HTERT RPE-1 (cell line): Measurements from ENCODE around the gene BAG5.
"Not testable (repeated sequence)": the region's sequence is repeated elsewhere in the genome, so short reads cannot be mapped to it uniquely, and the experiment has no call there.

ENCODE experiments used
- in situ Hi-C: fragments of 300-500 bp; cut with MboI; formaldehyde crosslinking; loops from 4 replicates; pipeline ENCODE4 v1.14.3; 2020; ENCODE audit warnings: low sequenced_read_pairs

Gene BAG5

DNA sequence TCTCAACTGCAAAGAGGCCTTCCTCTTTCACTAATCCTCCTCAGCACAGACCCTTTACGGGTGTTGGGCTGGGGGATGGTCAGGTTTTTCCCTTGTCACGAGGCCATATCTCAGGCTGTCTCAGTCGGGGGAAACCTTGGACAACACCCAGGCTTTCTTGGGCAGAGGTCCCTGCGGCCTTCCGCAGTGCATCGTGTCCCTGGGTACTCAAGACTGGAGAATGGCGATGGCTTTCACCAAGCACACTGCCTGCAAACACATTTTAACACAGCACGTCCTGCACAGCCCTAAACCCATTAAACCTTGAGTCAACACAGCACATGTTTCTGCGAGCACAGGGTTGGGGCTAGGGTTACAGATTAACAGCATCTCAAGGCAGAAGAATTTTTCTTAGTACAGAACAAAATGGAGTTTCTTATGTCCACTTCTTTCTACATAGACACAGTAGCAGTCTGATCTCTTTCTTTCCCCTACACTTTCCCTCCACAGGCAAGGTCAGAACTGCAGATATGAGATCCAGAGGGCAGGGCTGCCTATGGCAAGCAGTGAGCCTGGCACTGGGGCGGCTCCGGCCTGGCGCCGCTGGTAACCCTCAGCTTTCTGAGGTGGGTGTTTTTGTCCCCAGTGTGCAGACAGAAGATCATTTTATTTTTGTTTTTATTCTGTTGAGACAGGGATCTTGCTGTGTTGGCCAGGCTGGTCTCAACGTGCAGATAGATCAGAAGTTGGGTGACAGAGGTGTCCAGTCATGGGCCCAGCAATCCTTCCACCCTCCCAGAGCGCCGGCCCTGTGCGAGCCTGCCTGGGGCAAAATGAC is 36.8 kb downstream of the BAG5 start:
- in situ Hi-C loops = not testable (repeated sequence)

DNA sequence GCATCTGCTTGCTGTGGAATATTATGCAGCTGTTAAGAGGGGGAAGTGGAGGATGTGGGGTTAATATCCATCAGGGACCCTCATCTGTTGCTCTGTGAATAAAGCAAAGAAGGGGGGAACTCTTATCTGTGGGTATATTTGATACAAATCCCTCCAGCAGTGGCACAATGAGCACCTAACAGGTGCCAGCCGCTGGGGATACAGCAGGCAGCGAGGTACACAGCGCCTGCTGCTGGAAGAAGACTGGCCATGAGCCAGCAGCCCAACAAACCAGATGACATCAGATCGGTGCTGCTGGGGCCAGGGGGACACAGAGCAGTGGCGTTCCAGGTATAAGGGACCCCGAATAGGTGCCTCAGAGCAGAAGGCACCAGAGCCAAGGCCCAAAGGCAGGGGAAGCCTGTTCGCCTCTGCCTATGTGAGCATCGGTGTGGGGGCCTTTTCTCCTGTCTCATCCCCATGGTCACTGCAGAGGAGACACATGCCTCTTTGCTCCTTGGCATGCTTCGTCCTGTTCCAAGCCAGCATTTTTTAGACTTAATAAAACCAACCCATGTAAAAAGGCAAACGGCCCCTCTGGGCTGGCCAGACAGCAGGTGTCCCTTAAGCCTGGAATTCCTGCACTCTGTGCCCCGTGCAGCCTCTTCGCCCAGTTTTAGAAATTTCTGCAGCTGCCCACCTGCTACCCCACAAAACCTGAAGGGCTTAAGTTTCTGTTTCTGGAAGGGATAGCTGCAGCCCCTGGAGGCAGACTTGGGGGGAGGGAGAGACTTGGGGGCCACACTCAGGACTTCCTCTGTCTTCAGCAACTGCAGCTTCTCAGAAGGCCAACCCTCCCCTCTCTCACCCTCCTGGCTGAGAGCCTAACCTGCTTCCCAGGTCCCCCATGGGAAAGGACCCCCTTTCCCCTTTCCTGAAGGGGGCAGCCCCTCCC is 38.2 kb downstream of the BAG5 start:
- in situ Hi-C loops = no loop called here

DNA sequence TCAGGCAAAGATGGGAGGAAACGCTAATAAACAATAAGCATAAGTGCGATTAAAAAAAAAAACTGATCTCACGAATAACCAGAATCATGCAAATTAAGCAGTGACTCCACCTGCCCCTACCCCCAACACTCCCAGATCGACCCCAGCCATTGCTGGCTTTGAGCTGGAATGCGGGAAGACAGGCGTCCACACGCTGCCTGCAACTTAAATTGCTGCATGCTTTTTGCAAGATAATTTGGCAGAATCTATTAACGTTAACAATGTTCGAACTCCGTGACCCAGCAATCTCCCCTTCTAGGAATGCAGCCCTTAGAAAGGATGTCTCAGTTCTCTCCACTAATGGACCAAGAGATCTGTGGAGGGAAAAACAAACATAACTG is 38.9 kb downstream of the BAG5 start:
- in situ Hi-C loops = no loop called here

DNA sequence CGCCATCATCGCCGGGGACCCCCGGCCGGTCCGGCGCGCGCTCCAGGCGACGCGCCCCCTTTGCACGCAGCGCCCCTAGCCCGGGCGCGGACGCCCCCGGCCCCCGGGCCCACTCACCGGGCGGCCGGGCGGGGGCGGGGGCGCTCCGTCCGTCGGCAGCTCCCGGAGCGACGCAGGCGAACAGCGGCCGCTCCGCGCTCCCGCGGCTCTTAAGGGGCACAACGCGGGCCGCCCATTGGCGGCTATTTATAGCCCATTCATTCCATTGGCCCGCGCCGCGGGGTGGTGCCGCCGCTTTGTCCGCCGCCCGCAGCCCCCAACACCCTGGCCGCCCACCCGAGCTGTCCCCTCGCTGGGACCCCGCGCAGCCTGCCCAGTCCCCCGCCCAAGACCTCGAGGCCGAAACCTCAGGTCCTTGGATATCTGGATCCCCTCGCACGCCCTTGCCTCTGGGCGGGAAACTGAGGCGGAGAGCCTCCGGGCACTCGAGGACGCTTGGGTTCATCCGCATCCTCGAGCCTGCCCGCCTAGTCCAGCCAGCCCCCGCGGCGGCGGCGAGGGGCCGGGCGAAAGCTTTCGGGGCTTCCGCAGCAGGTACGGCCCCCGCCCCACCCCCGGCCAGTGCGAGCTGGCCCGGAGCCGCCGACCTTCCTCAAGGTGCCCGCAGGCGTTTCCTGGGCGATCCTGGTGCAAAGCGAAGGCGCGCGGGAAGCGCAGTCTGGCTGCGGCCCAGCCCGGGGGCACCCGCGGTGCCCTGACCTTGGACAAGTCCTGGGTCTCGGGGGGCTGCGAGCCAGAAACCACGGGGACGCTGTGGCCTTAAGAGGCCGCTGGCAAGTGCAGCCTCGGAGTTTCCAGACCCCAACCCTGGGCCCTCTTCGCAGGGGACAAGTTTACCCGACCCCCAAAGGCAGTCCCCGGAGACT is 39.5 kb downstream of the BAG5 start, which contains the start of gene CKB:
CKB (minus strand) TSS at position 182 of the 926 bp plus-strand sequence. CDS start 337 bp downstream, outside the sequence.
- in situ Hi-C loops = no loop called here

DNA sequence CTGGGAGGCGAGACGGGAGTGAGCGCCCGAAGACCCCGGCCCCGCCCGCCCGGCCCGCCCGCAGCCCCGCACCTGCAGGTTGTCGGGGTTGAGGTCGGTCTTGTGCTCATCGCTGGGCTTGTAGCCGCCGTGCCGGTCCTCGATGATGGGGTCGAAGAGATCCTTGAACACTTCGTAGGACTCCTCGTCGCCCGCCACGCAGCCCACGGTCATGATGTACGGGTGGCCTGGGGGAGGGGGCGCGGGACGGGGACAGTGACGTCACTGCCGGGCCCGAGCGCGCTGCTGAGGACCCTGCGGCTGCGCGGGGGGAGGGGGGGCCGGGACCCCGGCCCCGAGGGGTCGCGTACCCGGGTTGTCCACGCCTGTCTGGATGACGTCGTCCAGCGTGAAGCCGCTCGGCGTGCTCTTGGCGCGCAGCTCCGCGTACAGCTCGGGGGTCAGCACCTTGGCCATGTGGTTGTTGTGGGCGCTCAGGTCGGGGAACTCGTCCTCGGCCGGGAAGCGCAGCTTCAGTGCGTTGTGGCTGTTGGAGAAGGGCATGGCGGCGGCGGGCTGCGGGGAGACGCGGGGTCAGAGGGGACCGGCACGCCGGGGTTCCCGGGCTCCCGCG is 40.4 kb downstream of the BAG5 start:
- in situ Hi-C loops = no loop called here

DNA sequence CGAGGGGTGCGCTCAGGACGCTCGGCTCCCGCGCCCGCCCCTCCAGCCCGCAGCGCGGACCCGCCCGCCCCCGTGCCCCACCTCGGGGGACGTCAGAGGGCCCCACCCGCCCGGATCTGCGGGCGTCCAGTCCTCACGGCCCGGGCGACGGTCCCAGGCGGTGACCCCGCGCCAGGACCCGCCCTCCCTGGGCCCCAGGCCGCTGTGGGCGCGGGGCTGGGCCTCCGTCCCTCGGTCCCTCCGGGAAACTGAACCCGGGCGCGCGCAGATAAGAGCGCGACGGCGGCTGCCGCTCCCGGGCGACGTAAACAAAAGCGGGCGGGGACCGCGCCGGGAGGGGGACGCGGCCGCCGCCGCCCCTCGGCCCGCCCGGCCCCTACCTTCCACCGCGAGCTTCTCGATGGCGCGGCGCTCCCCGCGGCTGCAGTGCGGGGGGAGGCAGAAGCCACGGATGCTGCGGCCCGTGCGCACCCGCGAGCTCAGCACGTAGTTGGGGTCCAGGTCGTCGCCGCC is 41.0 kb downstream of the BAG5 start:
- in situ Hi-C loops = no loop called here

DNA sequence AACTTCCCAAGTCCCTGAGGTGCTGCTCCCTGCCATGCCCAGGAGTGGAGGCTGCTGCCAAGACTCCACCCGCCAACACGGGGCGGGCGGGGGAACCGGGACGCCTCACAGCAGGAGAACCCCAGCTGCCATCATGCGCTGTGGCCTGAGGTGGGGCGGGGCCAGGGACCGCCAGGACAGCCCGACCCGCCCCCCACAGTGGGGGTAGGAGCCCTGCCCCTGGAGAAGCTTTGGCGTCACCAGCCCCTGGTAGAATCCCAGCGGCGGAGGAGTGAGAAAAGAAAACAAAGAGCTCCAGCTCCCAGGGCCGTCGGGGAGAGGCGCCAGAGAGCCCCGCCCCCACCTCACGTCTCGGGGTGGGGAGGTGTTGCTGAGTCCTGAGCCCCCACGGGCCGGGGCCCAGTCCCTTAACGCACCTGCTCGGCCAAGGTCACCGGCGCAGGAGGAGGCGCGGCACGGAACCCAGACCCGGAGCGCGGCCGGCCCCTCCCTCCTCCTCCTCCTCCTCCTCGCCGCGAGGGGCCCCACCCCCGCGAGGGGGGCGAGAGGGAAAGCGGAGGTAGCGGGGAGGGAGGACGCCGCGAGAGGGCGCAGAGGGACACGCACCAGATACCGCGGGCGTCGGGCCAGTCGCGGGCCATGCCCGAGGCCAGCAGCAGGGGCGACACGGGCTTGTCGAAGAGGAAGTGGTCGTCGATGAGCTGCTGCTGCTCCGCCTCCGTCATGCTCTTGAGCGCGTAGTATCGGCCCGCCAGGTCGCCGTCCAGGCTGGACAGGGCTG is 41.6 kb downstream of the BAG5 start:
- in situ Hi-C loops = no loop called here

DNA sequence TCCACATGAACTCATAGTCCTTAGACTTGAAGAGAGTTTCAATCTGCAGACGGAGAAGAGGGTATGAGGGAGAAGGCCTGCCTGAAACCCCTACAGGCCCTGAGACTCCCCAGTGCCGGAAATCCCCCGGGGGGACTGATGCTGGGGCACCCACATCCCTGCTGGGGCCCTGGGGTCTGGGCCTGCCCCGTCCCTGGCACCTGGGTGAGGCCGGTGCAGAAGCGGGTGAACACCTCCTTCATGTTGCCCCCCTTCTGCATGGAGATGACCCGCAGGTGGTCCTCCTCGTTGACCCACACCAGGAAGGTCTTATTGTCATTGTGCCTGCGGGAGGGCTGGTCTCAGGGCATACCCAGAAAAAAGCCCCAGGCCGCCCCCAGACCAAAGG is 42.2 kb downstream of the BAG5 start:
- in situ Hi-C loops = no loop called here

DNA sequence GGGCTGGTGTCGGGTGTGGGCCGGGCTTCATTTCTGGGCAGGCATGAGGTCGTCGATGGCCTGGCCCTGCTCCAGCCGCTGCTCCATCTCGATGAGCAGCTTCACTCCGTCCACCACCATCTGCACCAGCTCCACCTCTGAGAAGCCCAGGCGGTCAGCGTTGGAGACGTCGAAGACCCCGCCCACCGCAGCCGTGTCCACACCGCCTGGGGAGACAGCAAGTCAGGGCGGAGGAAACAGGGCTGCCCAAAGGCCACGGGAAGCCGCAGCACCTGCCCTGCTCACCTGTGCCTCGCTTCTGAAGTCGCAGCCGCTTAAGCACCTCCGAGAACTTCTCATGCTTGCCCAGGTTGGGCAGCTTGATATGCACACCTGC is 42.6 kb downstream of the BAG5 start:
- in situ Hi-C loops = no loop called here

DNA sequence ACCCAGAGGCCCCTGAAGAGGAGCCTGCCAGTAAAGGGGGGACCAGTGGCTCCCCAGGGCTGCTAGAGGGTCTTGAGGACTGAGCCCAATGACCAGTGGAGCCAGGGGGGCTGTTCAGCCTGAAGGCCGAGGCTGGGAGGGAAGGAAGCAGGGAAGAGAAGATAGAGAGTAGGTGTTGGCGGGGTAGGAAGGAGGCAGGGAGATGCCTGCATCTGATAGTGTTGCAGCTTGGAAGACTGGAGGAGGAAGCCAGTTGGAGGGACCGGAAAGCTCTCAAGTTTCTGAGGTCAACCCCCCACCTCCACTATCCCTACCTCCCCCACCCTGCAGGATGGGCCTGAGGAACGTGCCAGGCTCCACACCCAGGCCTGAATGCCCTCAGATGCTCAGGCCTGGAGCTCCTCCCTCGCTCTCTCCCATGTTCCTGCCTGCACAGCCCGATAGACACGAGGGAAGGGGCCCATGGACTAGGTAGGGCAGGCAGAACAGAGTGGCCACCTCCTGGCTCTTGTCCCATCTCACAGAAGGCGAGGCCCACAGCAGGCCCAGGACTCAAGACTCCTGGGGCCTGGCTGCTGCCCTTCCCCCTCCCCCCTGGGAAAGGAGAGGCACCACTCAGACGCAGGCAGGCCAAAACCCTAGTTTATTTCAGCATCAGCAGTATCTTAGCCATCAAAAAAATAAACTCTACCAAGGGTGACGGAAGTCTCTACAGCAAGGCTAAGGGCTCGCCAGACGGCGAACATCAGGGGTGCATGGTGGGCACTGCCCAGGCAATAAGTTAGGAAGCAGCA is 43.2 kb downstream of the BAG5 start:
- in situ Hi-C loops = no loop called here

DNA sequence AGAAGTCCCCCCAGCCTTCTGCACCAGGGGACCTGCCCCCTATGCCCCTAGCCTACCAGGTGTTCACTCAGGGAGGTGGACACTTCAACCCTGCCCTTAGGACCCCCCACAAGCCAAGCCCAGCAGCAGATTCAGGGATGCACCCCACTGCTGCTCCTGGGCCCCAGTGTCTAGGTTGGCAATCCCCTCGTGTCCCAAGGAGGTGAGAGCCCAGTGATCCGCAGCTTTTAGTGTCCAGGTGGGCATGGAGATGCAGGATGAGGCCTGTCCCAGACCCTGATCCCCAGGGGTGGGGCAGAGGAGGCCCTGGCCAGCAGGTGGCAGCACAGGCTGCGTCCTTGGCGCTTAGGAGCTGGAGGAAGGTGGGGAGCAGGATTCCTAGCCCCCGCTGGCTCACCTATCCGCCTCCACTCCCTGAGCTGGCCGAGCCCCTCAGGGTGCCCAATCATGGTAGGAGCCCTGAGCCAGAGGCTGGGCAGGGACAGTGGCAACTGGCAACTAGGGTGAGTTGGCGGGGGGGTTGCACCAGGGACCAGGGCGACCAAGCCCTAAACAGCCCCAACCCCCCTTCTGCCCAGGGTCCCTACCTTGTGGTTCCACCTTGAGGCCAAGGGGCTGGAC is 43.9 kb downstream of the BAG5 start:
- in situ Hi-C loops = no loop called here

DNA sequence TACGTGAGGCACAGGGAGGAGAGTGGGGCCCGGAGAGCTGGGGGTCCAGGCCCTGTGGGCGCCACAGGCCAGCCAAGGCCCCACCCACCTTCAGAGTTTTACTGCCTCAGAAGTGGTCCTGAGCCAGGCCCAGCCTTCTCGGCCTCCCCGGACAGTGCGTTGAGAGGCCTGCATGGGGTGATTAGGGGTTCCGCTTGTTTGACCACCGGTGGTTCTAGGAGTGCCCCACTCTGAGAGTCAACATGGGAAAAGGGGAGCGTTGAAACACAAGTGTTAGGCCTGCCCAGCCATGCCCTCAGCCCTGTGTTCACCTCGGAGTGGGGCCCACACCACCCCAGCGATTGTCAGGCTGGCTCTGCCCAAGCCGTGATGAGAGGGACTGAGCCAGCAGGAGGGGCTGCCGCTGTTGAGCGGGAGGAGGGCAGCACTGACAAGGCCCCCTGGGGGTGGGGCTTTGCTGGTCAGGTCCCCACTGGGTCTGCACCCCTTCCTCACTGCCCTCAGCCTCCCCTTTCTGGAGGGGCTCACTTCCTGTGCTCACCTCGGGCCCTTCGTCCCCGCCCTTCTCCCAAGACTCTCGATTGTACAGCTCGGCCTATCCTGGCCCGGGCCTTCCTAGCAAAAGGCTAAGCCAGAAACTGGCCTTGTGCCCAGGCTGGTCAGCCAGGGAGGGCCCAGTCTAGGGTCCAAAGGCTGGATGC is 44.6 kb downstream of the BAG5 start:
- in situ Hi-C loops = no loop called here

DNA sequence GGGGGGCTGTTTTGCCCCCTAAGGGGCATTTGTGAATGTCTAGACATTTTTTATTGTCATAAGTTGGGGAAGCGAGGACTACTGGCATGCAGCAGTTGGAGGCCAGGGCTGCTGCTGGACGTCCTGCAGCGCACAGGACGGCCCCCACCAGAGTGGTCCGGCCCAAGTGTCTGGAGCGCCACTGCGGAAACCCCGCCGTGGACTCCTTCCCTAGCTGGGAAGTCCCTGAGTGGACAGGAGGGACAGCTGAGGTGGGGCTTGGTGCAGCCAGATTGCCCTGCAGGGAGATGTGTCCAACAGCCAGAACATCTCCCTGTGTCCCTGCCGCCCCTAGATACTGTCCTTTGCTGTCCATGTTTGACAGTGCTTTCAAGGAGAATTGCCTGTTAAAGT is 45.3 kb downstream of the BAG5 start:
- in situ Hi-C loops = no loop called here

DNA sequence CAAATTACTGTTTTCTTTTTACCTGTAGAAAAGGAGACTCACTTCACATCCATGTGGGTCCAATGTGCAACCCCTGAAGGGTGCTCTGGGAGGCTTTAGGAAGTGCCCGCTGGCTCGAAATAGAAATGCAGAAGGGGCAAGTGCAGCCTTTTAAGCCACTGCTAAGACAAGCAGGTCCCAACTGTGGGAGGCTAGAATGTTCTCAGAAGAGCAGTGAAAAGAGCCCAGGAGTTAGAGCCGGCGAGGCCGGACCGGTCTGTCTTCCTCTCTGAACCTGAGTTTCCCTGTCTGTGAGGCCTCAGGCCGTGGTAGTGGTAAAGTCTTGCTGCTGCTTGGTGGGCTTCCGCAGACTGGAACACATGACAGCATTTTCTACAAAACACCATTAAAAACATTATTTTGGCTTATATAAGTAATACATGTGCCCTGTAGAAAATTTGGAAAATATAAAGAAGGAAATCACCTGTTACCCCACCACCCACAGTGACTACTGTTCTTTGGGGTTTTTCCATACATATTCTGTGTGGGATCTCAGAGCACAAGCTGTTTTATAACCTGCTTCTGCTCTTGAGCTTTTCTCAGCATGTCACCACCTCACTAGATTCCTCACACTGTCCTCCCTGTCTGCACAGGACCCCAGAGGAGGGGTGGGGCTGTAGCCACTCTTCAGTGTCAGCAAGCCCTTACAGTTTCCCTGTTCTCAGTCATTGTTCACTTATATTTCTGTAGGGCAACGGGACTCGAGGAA is 45.9 kb downstream of the BAG5 start:
- in situ Hi-C loops = no loop called here

DNA sequence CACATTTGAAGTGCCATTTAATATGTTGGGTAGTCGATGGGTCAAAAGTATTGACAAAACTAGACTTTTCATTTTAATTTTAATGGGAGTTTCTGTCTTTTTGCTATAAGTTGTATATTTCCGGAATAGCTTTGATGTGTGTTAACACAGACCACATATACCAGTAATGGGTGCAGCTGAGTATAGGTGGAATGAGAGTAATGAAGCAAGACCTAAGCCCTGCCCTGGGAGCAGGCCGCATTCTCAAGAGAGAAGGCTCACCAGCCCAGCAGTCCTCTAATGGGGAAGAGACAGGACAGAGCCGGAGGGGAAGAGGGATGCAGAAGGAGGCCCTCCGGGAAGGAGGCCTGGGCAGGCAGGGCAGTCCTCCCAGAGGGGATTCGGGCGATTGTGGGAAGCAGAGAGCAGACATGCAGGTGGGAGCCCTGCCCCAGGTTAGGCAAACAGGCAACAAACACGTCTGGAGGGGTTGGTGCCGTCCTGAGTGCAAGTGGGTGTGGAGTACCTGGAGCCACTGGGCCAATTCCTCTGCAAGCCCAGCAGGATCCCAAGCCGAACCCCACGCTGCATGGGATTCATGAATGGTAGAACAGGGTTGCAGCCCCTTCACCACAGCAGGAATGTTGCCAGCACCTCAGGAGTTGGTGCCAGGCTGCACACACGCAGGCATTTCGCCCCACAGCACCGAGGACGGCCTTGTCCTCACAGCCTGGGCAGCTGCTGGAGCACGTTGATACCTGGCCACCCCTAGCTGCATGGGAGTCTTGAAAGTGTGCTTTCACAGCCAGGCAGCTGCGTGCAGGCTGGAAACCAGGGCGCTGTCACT is 47.6 kb downstream of the BAG5 start:
- in situ Hi-C loops = no loop called here
